Heart right ventricle (tissue), 16 donors: ENCODE data around the gene TLCD1. TPM values are rescaled to one million over a fixed set of nuclear protein-coding genes. Genes with fewer than 3 reads are reported as not detected.

Experiments used
- ATAC-seq, 8 donors: fragments of 200-7000 bp; cut with Tn5 transposase; one replicate each; pipeline ENCODE4 v1.9.1; 2020; ENCODE audit warnings: mild to moderate bottlenecking in 8 of 8, moderate library complexity in 8 of 8, moderate number of reproducible peaks in 1 of 8
- DNase-seq, 2 donors: peaks; one replicate each; pipeline ENCODE4 v3.0.0-alpha.2; 2020
- H3K27ac ChIP-seq, 10 donors: fragments of 200-600 bp; sonication (generic) in 2 of 10; one replicate each; pipeline versions ENCODE4 v1.5.0 to v1.8.0; 2020 to 2022; ENCODE audit warnings: mild to moderate bottlenecking in 3 of 10
- H3K27me3 ChIP-seq, 7 donors: fragments of 200-600 bp; one replicate each; pipeline ENCODE4 v1.8.0; 2021 to 2022; ENCODE audit warnings: mild to moderate bottlenecking in 2 of 7
- H3K36me3 ChIP-seq, 9 donors: fragments of 200-600 bp; sonication (generic) in 1 of 9; one replicate each; pipeline versions ENCODE4 v1.5.0 to v1.8.0; 2020 to 2022; ENCODE audit warnings: mild to moderate bottlenecking in 2 of 9
- H3K4me1 ChIP-seq, 9 donors: fragments of 200-600 bp; sonication (generic) in 1 of 9; one replicate each; pipeline versions ENCODE4 v1.5.0 to v1.8.0; 2020 to 2022; ENCODE audit warnings: mild to moderate bottlenecking in 4 of 9
- H3K4me3 ChIP-seq, 10 donors: fragments of 200-600 bp; sonication (generic) in 2 of 10; one replicate each; pipeline versions ENCODE4 v1.5.0 to v1.8.0; 2020 to 2022; ENCODE audit warnings: mild to moderate bottlenecking in 7 of 10, moderate library complexity in 2 of 10
- H3K9me3 ChIP-seq, 11 donors: fragments of 200-600 bp in 10 of 11; sonication (generic) in 2 of 11; one replicate each; pipeline versions ENCODE4 v1.5.0 to v1.8.0; 2013 to 2022; ENCODE audit warnings: mild to moderate bottlenecking in 2 of 11, control low read depth in 1 of 11, moderate library complexity in 1 of 11
- CTCF ChIP-seq, 9 donors: fragments of 200-600 bp; sonication (generic) in 2 of 9; IDR thresholded peaks; one replicate each; pipeline versions ENCODE4 v1.5.0 to v1.8.0; 2021 to 2022; ENCODE audit warnings: antibody characterized with exemption in 9 of 9, mild to moderate bottlenecking in 5 of 9, moderate library complexity in 1 of 9
- WGBS, 2 donors: extraction: QIAGEN DNeasy Blood & Tissue Kit; methylation state at CpG; one replicate each; pipeline ENCODE4 v1.1.7; 2013; ENCODE audit warnings: inconsistent platforms in 1 of 2; 5-methylcytosine and 5-hydroxymethylcytosine counted together
- intact Hi-C, 10 donors: fragments of 100-400 bp; cut with DNase I; formaldehyde crosslinking; loops; one replicate each; pipeline versions ENCODE4 v1.11.1 to v1.14.2; 2022
- polyA plus RNA-seq, 2 donors: library from polyadenylated mRNA; stranded (reverse); fragments of 200-250 nt; gene quantifications; one replicate each; pipeline ENCODE4 v1.2.3, GENCODE V29; 2013
- total RNA-seq, 10 donors: library from RNA; stranded (reverse); fragmentation: NEBNext Ultra II Directional in 3 of 10; extraction: Animal tissue kit (Norgen Biotek cat#: 25700) in 3 of 10; gene quantifications; one replicate each; pipeline versions ENCODE4 v1.2.1 to v1.2.4, GENCODE V29; 2021 to 2023
- donor health status: Arrhythmogenic right ventricular cardiomyopathy.
- donor health status: ischemic (EF 13 %, LVEDD 7.1; RV severe dilation, severe dysfunction).
- donor health status: healthy with polysubstance abuse.
- donor health status: DM: no; HTN: yes; CAD: no.
- donor health status: DM: no; HTN: no; CAD: no.
- donor health status: ischemic (EF 25% LVEDD 6.9; RV normal size, moderate dysfunction).
- donor health status: ischemic (EF 25% LVEDD 5.7; RV mildly dilated, moderate dysfunction).
- donor health status: healthy.
- donor health status: DM: yes; HTN: yes; CAD: no.
- donor health status: Ischemic cardiomyopathy.
- donor health status: ischemic (EF 35%, LVEDD 5.7; RV mildly dilated, moderate dysfunction).
- donor health status: nonischemic (EF 11% LVEDD 7.7; RV severe dilation, severe dysfunction).
- donor health status: DM: yes; HTN: yes; CAD: no.
- donor health status: PGD.
- donor health status: ischemic (EF 29% LVEDD 5.4; RV normal size, mild dysfunction).
- donor health status: nonischemic (EF 23%, LVEDD 6.1; RV moderate dilation, normal function).

The TLCD1 gene
- total and polyA plus RNA-seq, 12 donors, result 0.36 to 9.3 (median 1.1) TPM

GRCh38 chr17:28745786-28746411, 19.9 kb upstream of the TLCD1 start:
- DNase-seq (no peak), ATAC-seq (no peak)
- Histone ChIP-seq H3K4me1 (peaks cover 6 to 73% (median 47%) of the 10 kb centered on the region in 9 donors), H3K36me3 (peaks cover 0 to 35% (median 0%) of the 10 kb centered on the region in 9 donors), H3K27ac (peak overlapping the region in 5 of 10 donors; percentile 75 to 90 (median 86)), H3K27me3 (peaks cover 0 to 5% (median 0%) of the 10 kb centered on the region in 7 donors), H3K9me3 (no peaks in the 10 kb centered on the region), H3K4me3 (peak overlapping the region in 6 of 10 donors; percentile 35 to 88 (median 75))
- 80 to 81% methylated on average over 4 of the region's 4 CpGs for WGBS, 2 donors
- intact Hi-C loops, result loop anchor here in 2 of 10 donors (2.0 kb wide), 1 partner anchor 17 kb away; the partner anchor contains the start of gene NEK8 (in 2 of the 2)
- no peak for TF ChIP-seq CTCF (IDR thresholded peaks at IDR 0.05)

GRCh38 chr17:28744972-28745785, 19.1 kb upstream of the TLCD1 start:
- TF ChIP-seq CTCF (IDR thresholded peaks at IDR 0.05), result no peak
- peak overlapping the region in 9 of 10 donors; percentile 39 to 91 (median 83) for H3K27ac ChIP-seq
- intact Hi-C loops, result loop anchor here in 2 of 10 donors (2.0 kb wide), 1 partner anchor 16 kb away; the partner anchor contains the start of gene NEK8 (in 2 of the 2)
- peak in 1 of 2 donors; percentile 53 for DNase-seq
- peaks cover 0 to 5% (median 0%) of the 10 kb centered on the region in 7 donors for H3K27me3 ChIP-seq
- WGBS, 2 donors, result 14 to 21% methylated on average over 31 of the region's 31 CpGs
- H3K36me3 ChIP-seq, result peaks cover 0 to 28% (median 0%) of the 10 kb centered on the region in 9 donors
- H3K9me3 ChIP-seq, result no peaks in the 10 kb centered on the region
- ATAC-seq, result peak in 6 of 8 donors; percentile 2 to 38 (median 26)
- H3K4me1 ChIP-seq, result peaks cover 6 to 69% (median 45%) of the 10 kb centered on the region in 9 donors
- peak overlapping the region; percentile 18 to 88 (median 72) for H3K4me3 ChIP-seq

GRCh38 chr17:28744104-28744971, 18.3 kb upstream of the TLCD1 start:
- H3K4me3 ChIP-seq, result peak overlapping the region; percentile 35 to 88 (median 72)
- DNase-seq (peak in 1 of 2 donors; percentile 57), ATAC-seq (peak; percentile 8 to 24 (median 19))
- H3K27me3 ChIP-seq, result peaks cover 0 to 5% (median 0%) of the 10 kb centered on the region in 7 donors
- peaks cover 6 to 61% (median 40%) of the 10 kb centered on the region in 9 donors for H3K4me1 ChIP-seq
- 3 to 6% methylated on average over 53 to 61 of the region's 61 CpGs for WGBS, 2 donors
- intact Hi-C loops, result loop anchor here in 2 of 10 donors (2.0 kb wide), 1 partner anchor 16 kb away; the partner anchor contains the start of gene NEK8 (in 2 of the 2)
- H3K27ac ChIP-seq, result peak overlapping the region; percentile 21 to 91 (median 82)
- peaks cover 0 to 24% (median 0%) of the 10 kb centered on the region in 9 donors for H3K36me3 ChIP-seq
- H3K9me3 ChIP-seq, result no peaks in the 10 kb centered on the region
- no peak for TF ChIP-seq CTCF (IDR thresholded peaks at IDR 0.05)
